H9 (cell line): ENCODE data around the gene HTRA3. TPM values are rescaled to one million over a fixed set of nuclear protein-coding genes. Genes with fewer than 3 reads are reported as not detected.
A peak's percentile ranks its signal among the peaks of the same experiment; 100 is the strongest.

Experiments used
- DNase-seq: peaks from one replicate; pipeline ENCODE4 v3.0.0-alpha.2; 2017
- H2AFZ ChIP-seq: one replicate; pipeline ENCODE4 v1.6.1; 2013; ENCODE audit warnings: mild to moderate bottlenecking, low read length, control low read depth, moderate library complexity
- H2AK5ac ChIP-seq: 2 replicates; pipeline ENCODE4 v1.6.1; 2013; ENCODE audit warnings: low read length, control low read depth, mixed read lengths; ENCODE audit not compliant: insufficient read length
- H2BK120ac ChIP-seq: one replicate; pipeline ENCODE4 v1.6.1; 2013; ENCODE audit warnings: low read depth, mild to moderate bottlenecking, low read length, control low read depth, inconsistent platforms; ENCODE audit not compliant: poor library complexity, severe bottlenecking
- H2BK12ac ChIP-seq: 2 replicates; pipeline ENCODE4 v1.6.1; 2013; ENCODE audit warnings: low read length, control low read depth, mixed read lengths, low read depth; ENCODE audit not compliant: insufficient read length
- H2BK15ac ChIP-seq: 2 replicates; pipeline ENCODE4 v1.6.1; 2013; ENCODE audit warnings: low read depth, low read length, control low read depth
- H2BK20ac ChIP-seq: one replicate; pipeline ENCODE4 v1.6.1; 2013; ENCODE audit warnings: low read depth, mild to moderate bottlenecking, low read length, control low read depth, inconsistent platforms; ENCODE audit not compliant: poor library complexity, severe bottlenecking
- H2BK5ac ChIP-seq: 2 replicates; pipeline ENCODE4 v1.6.1; 2013; ENCODE audit warnings: low read length, control low read depth, mixed read lengths; ENCODE audit not compliant: insufficient read length
- H3K14ac ChIP-seq: 2 replicates; pipeline ENCODE4 v1.6.1; 2013; ENCODE audit warnings: low read length, control low read depth; ENCODE audit not compliant: insufficient read depth
- H3K18ac ChIP-seq: 2 replicates; pipeline ENCODE4 v1.6.1; 2013; ENCODE audit warnings: low read depth, mild to moderate bottlenecking, mixed read lengths, low read length, control low read depth; ENCODE audit not compliant: insufficient read length
- H3K23ac ChIP-seq: 2 replicates; pipeline ENCODE4 v1.6.1; 2013; ENCODE audit warnings: low read length, control low read depth, mixed read lengths, low read depth; ENCODE audit not compliant: insufficient read length
- H3K23me2 ChIP-seq: 2 replicates; pipeline ENCODE4 v1.6.1; 2013; ENCODE audit warnings: low read depth, mild to moderate bottlenecking, mixed read lengths, low read length, control low read depth; ENCODE audit not compliant: insufficient read length, poor library complexity, severe bottlenecking
- H3K27ac ChIP-seq: 2 replicates; pipeline ENCODE4 v1.5.1; 2013; ENCODE audit warnings: low read length, control low read depth, mixed read lengths, low read depth; ENCODE audit not compliant: insufficient read length
- H3K27me3 ChIP-seq: 2 replicates; pipeline ENCODE4 v1.6.1; 2013; ENCODE audit warnings: low read length, control low read depth, inconsistent platforms; ENCODE audit not compliant: insufficient read depth
- H3K4ac ChIP-seq: 2 replicates; pipeline ENCODE4 v1.6.1; 2013; ENCODE audit warnings: low read depth, mild to moderate bottlenecking, control low read depth, inconsistent platforms, low read length, moderate library complexity
- H3K4me1 ChIP-seq: 2 replicates; pipeline ENCODE4 v1.6.1; 2013; ENCODE audit warnings: low read length, control low read depth, inconsistent platforms; ENCODE audit not compliant: insufficient read depth
- H3K4me2 ChIP-seq: 2 replicates; pipeline ENCODE4 v1.6.1; 2013; ENCODE audit warnings: low read length, control low read depth, mixed read lengths; ENCODE audit not compliant: insufficient read length, insufficient read depth
- H3K56ac ChIP-seq: 2 replicates; pipeline ENCODE4 v1.6.1; 2013; ENCODE audit warnings: low read depth, mild to moderate bottlenecking, mixed read lengths, low read length, control low read depth; ENCODE audit not compliant: insufficient read length
- H3K79me1 ChIP-seq: 2 replicates; pipeline ENCODE4 v1.6.1; 2013; ENCODE audit warnings: low read depth, mild to moderate bottlenecking, moderate library complexity, low read length, control low read depth, inconsistent platforms; ENCODE audit not compliant: insufficient read depth, poor library complexity, severe bottlenecking
- H3K79me2 ChIP-seq: 2 replicates; pipeline ENCODE4 v1.6.1; 2013; ENCODE audit warnings: low read length, control low read depth, inconsistent platforms; ENCODE audit not compliant: insufficient read depth
- H3K9ac ChIP-seq: 2 replicates; pipeline ENCODE4 v1.6.1; 2013; ENCODE audit warnings: low read length, control low read depth, mixed read lengths; ENCODE audit not compliant: insufficient read length; ENCODE audit errors: extremely low read depth
- H3K9me3 ChIP-seq: one replicate; pipeline ENCODE4 v1.6.1; 2013; ENCODE audit warnings: low read depth, low read length, inconsistent platforms; ENCODE audit not compliant: control insufficient read depth
- H3T11ph ChIP-seq: one replicate; pipeline ENCODE4 v1.6.1; 2013; ENCODE audit warnings: mild to moderate bottlenecking, low read length, control low read depth, inconsistent platforms
- H4K20me1 ChIP-seq: one replicate; pipeline ENCODE4 v1.6.1; 2013; ENCODE audit not compliant: control insufficient read depth, insufficient read length, insufficient read depth
- H4K5ac ChIP-seq: 2 replicates; pipeline ENCODE4 v1.6.1; 2013; ENCODE audit warnings: low read depth, mild to moderate bottlenecking, mixed read lengths, low read length, control low read depth; ENCODE audit not compliant: insufficient read length
- H4K8ac ChIP-seq: replicated peaks from 2 replicates; pipeline ENCODE4 v1.6.1; 2013; ENCODE audit warnings: low read length, control low read depth, mixed read lengths, low read depth; ENCODE audit not compliant: insufficient read length
- H4K91ac ChIP-seq: 2 replicates; pipeline ENCODE4 v1.6.1; 2013; ENCODE audit warnings: low read depth, mild to moderate bottlenecking, moderate library complexity, mixed read lengths, low read length, control low read depth; ENCODE audit not compliant: insufficient read length
- H3K27ac Mint-ChIP-seq, 3 experiments: 2 replicates in 2 of 3; 3 replicates in 1 of 3; pipeline ENCODE4 v1.8.0; 2020 to 2021; ENCODE audit warnings: mixed read lengths in 3 of 3, mild to moderate bottlenecking in 1 of 3, moderate library complexity in 1 of 3
- H3K27me3 Mint-ChIP-seq: 2 replicates; pipeline ENCODE4 v1.8.0; 2021; ENCODE audit warnings: low read depth, mild to moderate bottlenecking, moderate library complexity, mixed read lengths
- H3K36me3 Mint-ChIP-seq, 3 experiments: 2 replicates in 2 of 3; 3 replicates in 1 of 3; pipeline ENCODE4 v1.8.0; 2020 to 2021; ENCODE audit warnings: low read depth in 3 of 3, mixed read lengths in 3 of 3; ENCODE audit not compliant: insufficient read depth in 1 of 3
- H3K4me1 Mint-ChIP-seq, 2 experiments: 2 replicates each; pipeline ENCODE4 v1.8.0; 2020; ENCODE audit warnings: mixed read lengths in 2 of 2
- H3K4me3 Mint-ChIP-seq, 2 experiments: 2 replicates in 1 of 2; 3 replicates in 1 of 2; pipeline ENCODE4 v1.8.0; 2020 to 2021; ENCODE audit warnings: mild to moderate bottlenecking in 2 of 2, mixed read lengths in 2 of 2, moderate library complexity in 1 of 2
- H3K9me3 Mint-ChIP-seq, 2 experiments: 2 replicates in 1 of 2; 3 replicates in 1 of 2; pipeline ENCODE4 v1.8.0; 2020; ENCODE audit warnings: mild to moderate bottlenecking in 2 of 2, mixed read lengths in 2 of 2, moderate library complexity in 1 of 2
- CTCF ChIP-seq: fragments of 200-600 bp; sonication (generic); conservative IDR thresholded peaks from 3 replicates; pipeline ENCODE4 v1.8.0; 2021; ENCODE audit warnings: antibody characterized with exemption, mild to moderate bottlenecking
- WGBS: extraction: QIAGEN DNeasy Blood & Tissue Kit; methylation state at CpG from one replicate; pipeline ENCODE4 v1.1.7; 2013; ENCODE audit warnings: missing lambda C conversion rate, low lambda C conversion rate, mixed read lengths; ENCODE audit not compliant: insufficient read length; ENCODE audit errors: extremely low coverage; 5-methylcytosine and 5-hydroxymethylcytosine counted together
- total RNA-seq: library from RNA; stranded (reverse); gene quantifications from 2 replicates; pipeline ENCODE4 v1.2.1, GENCODE V29; 2021

HTRA3 gene
- total RNA-seq, 1 experiment from 2014 or later: 3.0 TPM

- no peaks in the 10 kb centered on the region for H3K4me1 Mint-ChIP-seq
- Histone ChIP-seq H2AFZ (no peak overlapping the region), H3K9me3 (no peaks in the 10 kb centered on the region), H3K9ac (no peak overlapping the region), H3K79me1 (no peaks in the 10 kb centered on the region), H3K18ac (no peak overlapping the region), H3K27me3 (no peaks in the 10 kb centered on the region), H4K91ac (no peak overlapping the region), H2BK15ac (no peak overlapping the region), H2AK5ac (no peak overlapping the region), H2BK12ac (no peak overlapping the region), H4K20me1 (no peaks in the 10 kb centered on the region), H2BK20ac (no peak overlapping the region), H3K4me1 (no peaks in the 10 kb centered on the region), H4K8ac (no peak overlapping the region), H3K23ac (no peak overlapping the region), H4K5ac (no peak overlapping the region), H3K27ac (no peak overlapping the region), H2BK5ac (no peak overlapping the region), H3K56ac (no peak overlapping the region), H3T11ph (no peak overlapping the region), H3K23me2 (no peaks in the 10 kb centered on the region), H3K4me2 (no peak overlapping the region), H3K4ac (no peak overlapping the region), H3K79me2 (no peaks in the 10 kb centered on the region), H2BK120ac (no peak overlapping the region), H3K14ac (no peak overlapping the region)
- H3K27ac Mint-ChIP-seq: peak overlapping the region in 1 of 3 experiments; percentile 79; a peak in 1 of 7 replicates
- H3K36me3 Mint-ChIP-seq: peaks cover 4 to 7% (median 4%) of the 10 kb centered on the region in 3 experiments; a peak in 5 of 7 replicates
- H3K9me3 Mint-ChIP-seq: peaks cover 5 to 6% of the 10 kb centered on the region in 2 experiments; a peak in 3 of 5 replicates
- no peaks in the 10 kb centered on the region; the same call in 1 of the 2 replicates for H3K27me3 Mint-ChIP-seq
- DNase-seq: no peak
- TF ChIP-seq CTCF: no peak
- H3K4me3 Mint-ChIP-seq: no peak overlapping the region
- WGBS: no CpG with 5 or more reads among the region's 21 CpGs
Measured at GRCh38 chr4:8291036-8291682, 21.6 kb downstream of the HTRA3 start.
